Cardiac muscle cell (in vitro differentiated cells and primary cell): ENCODE results near the gene CIBAR2. TPM values are rescaled to one million over a fixed set of nuclear protein-coding genes. Genes with fewer than 3 reads are reported as not detected.
A peak's percentile ranks its signal among the peaks of the same experiment; 100 is the strongest.

Source experiments
- DNase-seq, 2 donors: peaks; one replicate each; pipeline versions ENCODE4 v3.0.0 to v3.0.0-alpha.2; 2010 to 2017; ENCODE audit warnings: low read depth in 1 of 2, low spot score in 1 of 2
- H3K27ac ChIP-seq: fragments of 200-600 bp; sonication (generic); 2 replicates; pipeline ENCODE4 v1.5.1; 2016
- H3K27me3 ChIP-seq: fragments of 200-600 bp; sonication (generic); 2 replicates; pipeline ENCODE4 v1.6.0; 2016; ENCODE audit warnings: control low read depth
- H3K36me3 ChIP-seq: fragments of 200-600 bp; sonication (generic); 2 replicates; pipeline ENCODE4 v1.5.1; 2016; ENCODE audit warnings: control low read depth
- H3K4me1 ChIP-seq: fragments of 200-600 bp; sonication (generic); 2 replicates; pipeline ENCODE4 v1.8.1; 2017; ENCODE audit warnings: low read depth, mild to moderate bottlenecking, mixed run types
- H3K4me3 ChIP-seq: fragments of 200-600 bp; sonication (generic); 2 replicates; pipeline ENCODE4 v1.5.1; 2016; ENCODE audit warnings: mild to moderate bottlenecking
- H3K9me3 ChIP-seq: fragments of 200-600 bp; sonication (generic); 2 replicates; pipeline ENCODE4 v1.5.1; 2017; ENCODE audit warnings: low read depth, mild to moderate bottlenecking, control low read depth
- polyA plus RNA-seq: library from polyadenylated mRNA; unstranded; fragments of >200 nt; fragmentation: Nextera tagmentation; extraction: Ambion mirVana; gene quantifications from 2 replicates; pipeline ENCODE4 v1.2.1, GENCODE V29; 2016
- total RNA-seq: library from RNA; depleted of rRNA; stranded (reverse); fragments of >200 nt; gene quantifications from 2 replicates; pipeline ENCODE4 v1.2.3, GENCODE V29; 2016
- TF ChIP-seq, protein P1 (sequence below): IDR thresholded peaks from 2 replicates; pipeline ENCODE4 v1.5.1; 2012; ENCODE audit warnings: low read depth, mild to moderate bottlenecking, low read length

CIBAR2 gene
- total and polyA plus RNA-seq, 2 experiments from 2014 or later: not detected

- Histone ChIP-seq H3K4me3 (no peak overlapping the region), H3K4me1 (no peaks in the 10 kb centered on the region), H3K36me3 (no peaks in the 10 kb centered on the region), H3K9me3 (no peaks in the 10 kb centered on the region), H3K27me3 (no peaks in the 10 kb centered on the region), H3K27ac (no peak overlapping the region)
- no peak for DNase-seq
- TF ChIP-seq, protein P1, sequence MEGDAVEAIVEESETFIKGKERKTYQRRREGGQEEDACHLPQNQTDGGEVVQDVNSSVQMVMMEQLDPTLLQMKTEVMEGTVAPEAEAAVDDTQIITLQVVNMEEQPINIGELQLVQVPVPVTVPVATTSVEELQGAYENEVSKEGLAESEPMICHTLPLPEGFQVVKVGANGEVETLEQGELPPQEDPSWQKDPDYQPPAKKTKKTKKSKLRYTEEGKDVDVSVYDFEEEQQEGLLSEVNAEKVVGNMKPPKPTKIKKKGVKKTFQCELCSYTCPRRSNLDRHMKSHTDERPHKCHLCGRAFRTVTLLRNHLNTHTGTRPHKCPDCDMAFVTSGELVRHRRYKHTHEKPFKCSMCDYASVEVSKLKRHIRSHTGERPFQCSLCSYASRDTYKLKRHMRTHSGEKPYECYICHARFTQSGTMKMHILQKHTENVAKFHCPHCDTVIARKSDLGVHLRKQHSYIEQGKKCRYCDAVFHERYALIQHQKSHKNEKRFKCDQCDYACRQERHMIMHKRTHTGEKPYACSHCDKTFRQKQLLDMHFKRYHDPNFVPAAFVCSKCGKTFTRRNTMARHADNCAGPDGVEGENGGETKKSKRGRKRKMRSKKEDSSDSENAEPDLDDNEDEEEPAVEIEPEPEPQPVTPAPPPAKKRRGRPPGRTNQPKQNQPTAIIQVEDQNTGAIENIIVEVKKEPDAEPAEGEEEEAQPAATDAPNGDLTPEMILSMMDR: no peak
These were observed 5.1 kb upstream of the CIBAR2 start for GRCh38 chr16:85117418-85117817.

- no peak overlapping the region for H3K27ac ChIP-seq
- no peaks in the 10 kb centered on the region for H3K4me1 ChIP-seq
- TF ChIP-seq, protein P1: peak; percentile 95
- peak; percentile 86 to 92 for DNase-seq
- H3K27me3 ChIP-seq: no peaks in the 10 kb centered on the region
- H3K4me3 ChIP-seq: no peak overlapping the region
- no peaks in the 10 kb centered on the region for H3K36me3 ChIP-seq
- no peaks in the 10 kb centered on the region for H3K9me3 ChIP-seq
These were observed 2.8 kb upstream of the CIBAR2 start for GRCh38 chr16:85114909-85115567.

GRCh38 chr16:85113913-85114312 lies 1.6 kb upstream of the CIBAR2 start:
- Histone ChIP-seq H3K4me3 (no peak overlapping the region), H3K27ac (no peak overlapping the region), H3K36me3 (no peaks in the 10 kb centered on the region), H3K9me3 (no peaks in the 10 kb centered on the region), H3K27me3 (no peaks in the 10 kb centered on the region), H3K4me1 (no peaks in the 10 kb centered on the region)
- no peak for DNase-seq
- TF ChIP-seq, protein P1: no peak

DNA sequence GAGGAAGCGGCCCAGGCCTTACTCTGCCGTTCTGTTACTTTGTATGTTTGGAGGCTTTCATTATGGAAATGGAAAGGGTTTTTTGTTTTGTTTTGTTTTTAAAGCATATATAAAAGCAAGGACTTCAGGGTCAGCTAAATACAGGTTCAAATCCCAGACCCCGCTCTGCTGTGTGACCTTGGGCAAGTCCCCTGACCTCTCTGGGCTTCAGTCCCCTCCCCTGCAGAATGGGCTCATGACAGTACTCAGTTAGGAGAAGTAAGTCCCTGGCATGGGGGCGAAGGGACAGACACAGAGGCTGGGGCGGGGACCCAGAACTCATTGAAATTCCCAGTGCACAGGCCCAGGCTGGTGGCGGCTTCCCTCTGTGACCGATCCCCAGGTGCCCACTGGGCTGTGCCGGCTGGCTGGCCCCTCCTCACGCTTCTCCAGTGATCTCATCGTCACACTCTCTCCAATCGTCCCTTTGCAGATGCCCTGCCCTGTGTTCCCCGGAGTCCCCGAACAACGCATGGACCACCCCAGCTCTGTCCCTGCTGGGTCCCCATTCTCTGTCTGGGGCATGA lies 979 bp upstream of the CIBAR2 start:
- Histone ChIP-seq H3K4me1 (no peaks in the 10 kb centered on the region), H3K36me3 (no peaks in the 10 kb centered on the region), H3K27ac (no peak overlapping the region), H3K4me3 (no peak overlapping the region), H3K27me3 (no peaks in the 10 kb centered on the region), H3K9me3 (no peaks in the 10 kb centered on the region)
- TF ChIP-seq, protein P1: no peak
- no peak for DNase-seq

DNA sequence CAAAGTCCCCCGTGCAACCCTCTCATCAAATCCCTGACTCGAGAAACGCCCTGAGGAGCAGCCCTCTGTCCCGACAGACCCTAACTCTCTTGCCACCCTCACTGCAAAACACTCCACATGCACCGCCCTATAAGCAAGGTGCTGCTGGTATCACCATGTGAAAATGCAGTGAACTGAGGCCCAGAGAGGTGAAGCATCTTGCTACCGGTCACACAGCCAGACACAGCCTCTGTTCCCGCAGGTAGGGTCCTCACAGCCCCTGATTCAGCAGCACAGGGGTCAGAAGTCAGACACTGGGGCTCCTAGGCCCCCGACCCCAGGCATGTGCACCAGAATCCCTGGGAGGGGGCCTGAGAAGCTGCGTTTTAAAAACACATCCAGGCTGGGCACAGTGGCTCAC lies 1.1 kb downstream of the CIBAR2 start:
- no peak for DNase-seq
- Histone ChIP-seq H3K9me3 (no peaks in the 10 kb centered on the region), H3K4me1 (no peaks in the 10 kb centered on the region), H3K27me3 (no peaks in the 10 kb centered on the region), H3K36me3 (no peaks in the 10 kb centered on the region), H3K4me3 (no peak overlapping the region), H3K27ac (no peak overlapping the region)
- TF ChIP-seq, protein P1: no peak
